H1 (cell line): ENCODE data around the gene EIF4E3. TPM values are rescaled to one million over a fixed set of nuclear protein-coding genes. Genes with fewer than 3 reads are reported as not detected.

ENCODE experiments used
- CTCF ChIA-PET: fragments of 300-600 bp; sonication (Branson Sonifier 250); formaldehyde crosslinking; loops from one replicate; lab custom pipeline; 2021; ENCODE audit not compliant: partially characterized antibody; lab: Charles Lee
- POLR2A ChIA-PET: fragments of 300-600 bp; sonication (Branson Sonifier 250); formaldehyde crosslinking; loops from one replicate; lab custom pipeline; 2021; ENCODE audit warnings: inconsistent platforms; ENCODE audit not compliant: partially characterized antibody; lab: Charles Lee
- DNase-seq, 2 experiments: peaks; one replicate each; pipeline versions ENCODE4 v3.0.0 to v3.0.0-alpha.2; 2010 to 2022; ENCODE audit warnings: low spot score in 2 of 2, low read depth in 1 of 2, mixed read lengths in 1 of 2
- FAIRE-seq: peaks from 2 replicates; lab custom pipeline; 2011; peaks lifted over from hg19 to GRCh38; lab: Jason Lieb, UNC
- H2AFZ ChIP-seq: 2 replicates; pipeline ENCODE4 v1.8.1; 2012; ENCODE audit warnings: low read length, inconsistent platforms
- H2AK5ac ChIP-seq: 2 replicates; pipeline ENCODE4 v1.6.1; 2013; ENCODE audit warnings: low read depth, low read length
- H2BK120ac ChIP-seq: replicated peaks from 2 replicates; pipeline ENCODE3; 2013; ENCODE audit warnings: low read depth, low read length, inconsistent platforms
- H2BK12ac ChIP-seq: 2 replicates; pipeline ENCODE4 v1.6.1; 2013; ENCODE audit warnings: low read depth, low read length
- H2BK15ac ChIP-seq: 2 replicates; pipeline ENCODE4 v1.6.1; 2013; ENCODE audit warnings: low read length
- H2BK20ac ChIP-seq: 2 replicates; pipeline ENCODE4 v1.6.1; 2013; ENCODE audit warnings: low read length
- H2BK5ac ChIP-seq: 2 replicates; pipeline ENCODE4 v1.6.1; 2013; ENCODE audit warnings: low read depth, low read length
- H3K14ac ChIP-seq: 2 replicates; pipeline ENCODE4 v1.6.1; 2013; ENCODE audit warnings: inconsistent platforms; ENCODE audit not compliant: insufficient read length
- H3K18ac ChIP-seq: 2 replicates; pipeline ENCODE4 v1.6.1; 2013; ENCODE audit warnings: low read length; ENCODE audit errors: extremely low read depth
- H3K23ac ChIP-seq: 2 replicates; pipeline ENCODE4 v1.6.1; 2013; ENCODE audit warnings: inconsistent platforms; ENCODE audit not compliant: insufficient read length
- H3K23me2 ChIP-seq: 2 replicates; pipeline ENCODE4 v1.6.1; 2013; ENCODE audit warnings: low read depth, low read length
- H3K27ac ChIP-seq: 2 replicates; pipeline ENCODE4 v1.6.1; 2011; ENCODE audit warnings: low read depth, low read length, inconsistent platforms
- H3K27me3 ChIP-seq, 4 experiments: replicated peaks in 1 of 4; 1 replicate in 1 of 4; 2 replicates in 3 of 4; pipeline versions ENCODE4 v1.6.1 to v1.8.1; 2011 to 2013; ENCODE audit warnings: low read length in 3 of 4, mild to moderate bottlenecking in 3 of 4, inconsistent platforms in 2 of 4, mixed read lengths in 2 of 4, moderate library complexity in 1 of 4; ENCODE audit not compliant: control insufficient read depth in 3 of 4, insufficient read depth in 3 of 4; ENCODE audit errors: extremely low read depth in 1 of 4
- H3K36me3 ChIP-seq, 4 experiments: 2 replicates each; pipeline versions ENCODE4 v1.6.1 to v1.8.1; 2011 to 2013; ENCODE audit warnings: mild to moderate bottlenecking in 4 of 4, low read length in 3 of 4, moderate library complexity in 2 of 4, control low read depth in 1 of 4, inconsistent platforms in 1 of 4; ENCODE audit not compliant: insufficient read depth in 4 of 4, control insufficient read depth in 2 of 4
- H3K4ac ChIP-seq: replicated peaks from 2 replicates; pipeline ENCODE3; 2013; ENCODE audit warnings: low read length, low read depth, mixed read lengths, inconsistent platforms; ENCODE audit not compliant: insufficient read length
- H3K4me1 ChIP-seq, 4 experiments: replicated peaks in 1 of 4; 1 replicate in 1 of 4; 2 replicates in 3 of 4; pipeline versions ENCODE4 v1.6.1 to v1.8.1; 2011 to 2013; ENCODE audit warnings: low read length in 3 of 4, inconsistent platforms in 2 of 4, mixed read lengths in 1 of 4; ENCODE audit not compliant: insufficient read depth in 4 of 4, control insufficient read depth in 3 of 4
- H3K4me2 ChIP-seq, 2 experiments: 2 replicates each; pipeline versions ENCODE4 v1.6.1 to v1.8.1; 2011 to 2013; ENCODE audit warnings: low read depth in 2 of 2, low read length in 2 of 2, control low read depth in 1 of 2, inconsistent platforms in 1 of 2, mild to moderate bottlenecking in 1 of 2; ENCODE audit not compliant: insufficient read depth in 1 of 2
- H3K4me3 ChIP-seq, 4 experiments: fragments of 200-600, 300-600 bp in 1 of 4; sonication (generic), shearing (Covaris generic), sonication (Bioruptor Twin) in 1 of 4; 2 replicates each; pipeline versions ENCODE4 v1.5.1 to v1.8.1; 2011 to 2016; ENCODE audit warnings: low read length in 4 of 4, low read depth in 3 of 4, control low read depth in 2 of 4, inconsistent platforms in 2 of 4, mild to moderate bottlenecking in 2 of 4, mixed read lengths in 1 of 4, moderate library complexity in 1 of 4; ENCODE audit not compliant: insufficient read depth in 2 of 4; ENCODE audit errors: extremely low read depth in 1 of 4
- H3K56ac ChIP-seq: replicated peaks from 2 replicates; pipeline ENCODE3; 2013; ENCODE audit warnings: low read depth, mild to moderate bottlenecking, mixed read lengths, low read length, inconsistent platforms; ENCODE audit not compliant: insufficient read length
- H3K79me1 ChIP-seq: 2 replicates; pipeline ENCODE4 v1.6.1; 2013; ENCODE audit warnings: low read depth, low read length, control low read depth
- H3K79me2 ChIP-seq, 2 experiments: 2 replicates each; pipeline versions ENCODE4 v1.6.1 to v1.8.1; 2012 to 2013; ENCODE audit warnings: low read length in 2 of 2, mild to moderate bottlenecking in 2 of 2, inconsistent platforms in 1 of 2; ENCODE audit not compliant: insufficient read depth in 2 of 2, control insufficient read depth in 1 of 2
- H3K9ac ChIP-seq, 4 experiments: replicated peaks in 1 of 4; 1 replicate in 1 of 4; 2 replicates in 3 of 4; pipeline versions ENCODE4 v1.6.1 to v1.8.1; 2011 to 2013; ENCODE audit warnings: low read depth in 3 of 4, low read length in 3 of 4, control low read depth in 2 of 4, mild to moderate bottlenecking in 2 of 4, moderate library complexity in 2 of 4, inconsistent platforms in 1 of 4; ENCODE audit errors: extremely low read depth in 1 of 4
- H3K9me3 ChIP-seq, 2 experiments: 2 replicates each; pipeline versions ENCODE4 v1.6.1 to v1.8.1; 2012 to 2013; ENCODE audit warnings: mild to moderate bottlenecking in 2 of 2, moderate library complexity in 2 of 2, control low read depth in 1 of 2, inconsistent platforms in 1 of 2, low read depth in 1 of 2, low read length in 1 of 2, mixed read lengths in 1 of 2; ENCODE audit not compliant: insufficient read depth in 2 of 2
- H4K20me1 ChIP-seq, 2 experiments: replicated peaks in 1 of 2; 2 replicates each; pipeline versions ENCODE3 to v1.8.1; 2011 to 2013; ENCODE audit warnings: inconsistent platforms in 2 of 2, low read length in 2 of 2, mild to moderate bottlenecking in 1 of 2; ENCODE audit not compliant: insufficient read depth in 2 of 2, control insufficient read depth in 1 of 2
- H4K5ac ChIP-seq: 2 replicates; pipeline ENCODE4 v1.6.1; 2013; ENCODE audit warnings: low read length, low read depth, mixed read lengths, inconsistent platforms; ENCODE audit not compliant: insufficient read length
- H4K8ac ChIP-seq: 2 replicates; pipeline ENCODE4 v1.8.0; 2013; ENCODE audit warnings: mild to moderate bottlenecking, moderate library complexity, low read length, inconsistent platforms; ENCODE audit not compliant: insufficient read depth; ENCODE audit errors: extremely low read depth
- H4K91ac ChIP-seq: replicated peaks from 2 replicates; pipeline ENCODE3; 2013; ENCODE audit warnings: low read length, mixed read lengths, inconsistent platforms; ENCODE audit not compliant: insufficient read length
- CTCF ChIP-seq, 3 experiments: IDR thresholded peaks; 1 replicate in 2 of 3; 2 replicates in 1 of 3; pipeline versions ENCODE4 v1.5.1 to v1.6.1; 2011; ENCODE audit warnings: low read length in 3 of 3, mild to moderate bottlenecking in 3 of 3, inconsistent platforms in 2 of 3, low read depth in 1 of 3, moderate library complexity in 1 of 3; ENCODE audit not compliant: insufficient read depth in 1 of 3; ENCODE audit errors: control extremely low read depth in 1 of 3
- JUN ChIP-seq: IDR thresholded peaks from 2 replicates; pipeline ENCODE4 v1.6.1; 2011; ENCODE audit warnings: low read depth, mild to moderate bottlenecking, improper control_type of control experiment, low read length
- MAFK ChIP-seq: IDR thresholded peaks from 2 replicates; pipeline ENCODE4 v1.6.1; 2012; ENCODE audit warnings: low read depth, mild to moderate bottlenecking, improper control_type of control experiment, low read length
- PHF8 ChIP-seq: fragments of 200-600 bp; sonication (generic); conservative IDR thresholded peaks from 2 replicates; pipeline ENCODE4 v1.7.1; 2012; ENCODE audit warnings: low read depth, mild to moderate bottlenecking, inconsistent platforms, low read length, moderate library complexity
- RBBP5 ChIP-seq: IDR thresholded peaks from 2 replicates; pipeline ENCODE4 v1.7.1; 2012; ENCODE audit warnings: low read depth, mild to moderate bottlenecking, inconsistent platforms, low read length, moderate library complexity, borderline replicate concordance
- SP4 ChIP-seq: IDR thresholded peaks from 2 replicates; pipeline ENCODE4 v1.6.1; 2012; ENCODE audit warnings: low read length, inconsistent platforms
- TAF7 ChIP-seq: optimal IDR thresholded peaks from 2 replicates; pipeline ENCODE3; 2011; ENCODE audit warnings: low read depth, mild to moderate bottlenecking, inconsistent platforms, low read length, moderate library complexity, borderline replicate concordance
- WGBS, 2 experiments: shearing (Covaris generic) in 1 of 2; methylation state at CpG; one replicate each; pipeline versions ENCODE4 v1.1.6 to v1.1.7; 2013 to 2015; ENCODE audit warnings: low lambda C conversion rate in 2 of 2, mixed read lengths in 2 of 2, inconsistent platforms in 1 of 2, low coverage in 1 of 2, missing lambda C conversion rate in 1 of 2; ENCODE audit not compliant: insufficient replicate concordance in 2 of 2, insufficient coverage in 1 of 2, insufficient read length in 1 of 2; ENCODE audit errors: extremely low coverage in 1 of 2, missing lambda C conversion rate in 1 of 2; 5-methylcytosine and 5-hydroxymethylcytosine counted together
- polyA plus RNA-seq, 7 experiments: library from polyadenylated mRNA; depleted of rRNA in 3 of 7; stranded (reverse) in 5 of 7; unstranded in 2 of 7; fragments of >200 nt in 5 of 7; fragments of 200-250 nt in 2 of 7; gene quantifications; 1 replicate in 5 of 7; 2 replicates in 1 of 7; 4 replicates in 1 of 7; pipeline versions ENCODE4 v1.2.1 to v1.2.3, GENCODE V29; 2011 to 2013; ENCODE audit warnings: missing spikeins in 2 of 7, mixed read lengths in 2 of 7
- total RNA-seq: library from RNA; stranded (reverse); fragmentation: NEBNext Ultra II Directional; extraction: Animal tissue kit (Norgen Biotek cat#: 25700); gene quantifications from 2 replicates; pipeline ENCODE4 v1.2.1, GENCODE V29; 2021

EIF4E3 gene
- total and polyA plus RNA-seq, 2 of the 8 experiments (the other 6 are each of a cell fraction or from before 2014, with no cell fraction given) = 5.2 to 17.0 TPM

DNA sequence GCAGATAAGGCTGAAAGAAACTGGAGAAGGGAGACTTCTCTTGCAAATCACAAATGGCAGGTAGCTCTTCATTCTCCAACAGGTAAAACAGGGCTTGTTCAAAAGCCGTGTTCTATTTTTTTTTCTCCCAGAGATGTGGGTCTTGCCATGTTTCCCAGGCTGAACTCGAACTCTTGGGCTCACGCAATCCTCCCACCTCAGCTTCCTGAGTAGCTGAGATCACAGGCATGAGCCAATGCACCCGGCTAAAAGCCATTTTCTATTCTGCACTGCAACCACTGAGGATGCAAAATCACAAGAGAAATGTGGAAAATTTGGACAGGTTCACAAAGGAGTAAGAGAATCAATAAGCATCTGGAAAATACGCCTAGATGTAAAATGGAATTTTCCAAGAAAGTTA lies 19.5 kb downstream of the EIF4E3 start:
- POLR2A ChIA-PET = no interaction called here
- TF ChIP-seq TAF7 (no peak), JUN (no peak), PHF8 (no peak), SP4 (no peak), CTCF (IDR thresholded peaks at IDR 0.05; ENCODE audit: control extremely low read depth in 1 of 3, insufficient read depth in 1 of 3, low read depth in 1 of 3, low read length in 3 of 3) (no peak), MAFK (no peak), RBBP5 (no peak)

More for the DNA sequence above, 19.5 kb downstream of the EIF4E3 start:
- Histone ChIP-seq H3K4ac (no peak overlapping the region), H3K4me2 (no peak overlapping the region), H3K27ac (no peak overlapping the region), H4K5ac (no peak overlapping the region), H2AFZ (no peak overlapping the region), H2BK12ac (no peak overlapping the region), H3K23ac (no peak overlapping the region), H2BK120ac (no peak overlapping the region), H3K4me3 (no peak overlapping the region), H4K20me1 (no peaks in the 10 kb centered on the region), H2BK5ac (no peak overlapping the region), H2AK5ac (no peak overlapping the region), H3K36me3 (no peaks in the 10 kb centered on the region), H4K91ac (no peak overlapping the region), H3K79me1 (0 out of 2 replicates have a peak, but pooled peaks cover 2% of the 10 kb centered on the region), H3K14ac (no peak overlapping the region), H3K27me3 (no peaks in the 10 kb centered on the region), H3K4me1 (no peaks in the 10 kb centered on the region), H3K18ac (no peak overlapping the region), H2BK15ac (no peak overlapping the region), H3K56ac (no peak overlapping the region), H3K79me2 (no peaks in the 10 kb centered on the region), H3K23me2 (no peaks in the 10 kb centered on the region), H3K9ac (no peak overlapping the region), H3K9me3 (no peaks in the 10 kb centered on the region), H2BK20ac (no peak overlapping the region), H4K8ac (no peak overlapping the region)
- DNase-seq (no peak), FAIRE-seq (no peak)
- CTCF ChIA-PET = interaction anchor here (0.9 to 1.0 kb wide), 2 partner anchors 155 to 170 kb away, joined by 3 read pairs; no protein-coding TSS in a partner anchor
- 81% methylated on average over 5 of the region's 5 CpGs; no CpG with 5 or more reads in 1 of the 2 experiments for WGBS, 2 experiments
